SKM-1 (cell line): ENCODE results near the gene TRAF5.

ENCODE experiments used
- DNase-seq: peaks from one replicate; lab custom pipeline; 2025; ENCODE audit not compliant: unreplicated experiment; lab: John Stamatoyannopoulos, UW

TRAF5 gene

GRCh38 chr1:211420845-211421454 is 94.3 kb downstream of the TRAF5 start:
- DNase-seq: no peak

- no peak for DNase-seq
These were observed 97.4 kb downstream of the TRAF5 start for GRCh38 chr1:211424018-211424417.
